Vagina (tissue), 2 donors: ENCODE results near the gene HLTF. TPM values are rescaled to one million over a fixed set of nuclear protein-coding genes. Genes with fewer than 3 reads are reported as not detected.

ENCODE experiments used
- DNase-seq, 2 donors: peaks; one replicate each; pipeline ENCODE4 v3.0.0-alpha.2; 2017; ENCODE audit errors: extremely low spot score in 2 of 2
- H3K27ac ChIP-seq: fragments of 200-600 bp; sonication (generic); one replicate; pipeline ENCODE4 v1.5.1; 2019
- H3K27me3 ChIP-seq: fragments of 200-600 bp; sonication (generic); one replicate; pipeline ENCODE4 v1.5.1; 2019
- H3K36me3 ChIP-seq, 2 donors: fragments of 200-600 bp; sonication (generic); one replicate each; pipeline ENCODE4 v1.5.1; 2017 to 2019
- H3K4me1 ChIP-seq: fragments of 200-600 bp; sonication (generic); one replicate; pipeline ENCODE4 v1.5.1; 2019
- H3K4me3 ChIP-seq, 2 donors: fragments of 200-600 bp; sonication (generic); 1 replicate in 1 of 2; 2 replicates in 1 of 2; pipeline ENCODE4 v1.5.1; 2016 to 2019
- H3K9me3 ChIP-seq: fragments of 200-600 bp; sonication (generic); one replicate; pipeline ENCODE4 v1.5.1; 2019
- CTCF ChIP-seq, 3 experiments: fragments of 450-650 bp in 2 of 3; fragments of 200-600 bp in 1 of 3; sonication (generic) in 1 of 3; IDR thresholded peaks; one replicate each; pipeline ENCODE4 v1.5.1; 2017 to 2019; ENCODE audit warnings: antibody characterized with exemption in 3 of 3, mild to moderate bottlenecking in 2 of 3, moderate library complexity in 2 of 3
- POLR2A ChIP-seq, 2 donors: fragments of 450-650 bp; IDR thresholded peaks; one replicate each; pipeline ENCODE4 v1.6.1; 2017; ENCODE audit warnings: antibody characterized with exemption in 2 of 2, mild to moderate bottlenecking in 2 of 2, moderate library complexity in 2 of 2
- POLR2AphosphoS5 ChIP-seq, 2 donors: sonication (generic); formaldehyde crosslinking; IDR thresholded peaks; one replicate each; pipeline ENCODE4 v1.9.0; 2017; ENCODE audit warnings: antibody characterized with exemption in 2 of 2, mild to moderate bottlenecking in 2 of 2, low read depth in 1 of 2; ENCODE audit not compliant: insufficient read depth in 1 of 2
- intact Hi-C: fragments of 100-400 bp; cut with DNase I; formaldehyde crosslinking; loops from one replicate; pipeline ENCODE4 v1.15.1; 2023
- total RNA-seq: library from RNA; depleted of rRNA; stranded (reverse); fragments of >200 nt; gene quantifications from one replicate; pipeline ENCODE4 v1.2.3, GENCODE V29; 2016

HLTF gene
- total RNA-seq, 1 donor from 2014 or later, result 27.0 TPM

GRCh38 chr3:149055575-149055974, 30.8 kb downstream of the HLTF start:
- intact Hi-C loops, result no loop called here
- Histone ChIP-seq H3K4me3 (no peak overlapping the region), H3K9me3 (no peaks in the 10 kb centered on the region), H3K4me1 (no peaks in the 10 kb centered on the region), H3K27me3 (no peaks in the 10 kb centered on the region), H3K27ac (no peak overlapping the region), H3K36me3 (peaks cover 0 to 20% of the 10 kb centered on the region in 2 donors)
- no peak for DNase-seq
- TF ChIP-seq POLR2AphosphoS5 (IDR thresholded peaks at IDR 0.05; ENCODE audit: insufficient read depth in 1 of 2, low read depth in 1 of 2) (no peak), CTCF (IDR thresholded peaks at IDR 0.05) (no peak), POLR2A (IDR thresholded peaks at IDR 0.05) (no peak)

- TF ChIP-seq CTCF (IDR thresholded peaks at IDR 0.05), result no peak
- TF ChIP-seq POLR2AphosphoS5 (IDR thresholded peaks at IDR 0.05; ENCODE audit: insufficient read depth in 1 of 2, low read depth in 1 of 2), result no peak
- no peak for TF ChIP-seq POLR2A (IDR thresholded peaks at IDR 0.05)
- intact Hi-C loops, result no loop called here
- Histone ChIP-seq H3K4me3 (no peak overlapping the region), H3K4me1 (no peaks in the 10 kb centered on the region), H3K9me3 (no peaks in the 10 kb centered on the region), H3K27me3 (no peaks in the 10 kb centered on the region), H3K27ac (no peak overlapping the region), H3K36me3 (peaks cover 0 to 32% of the 10 kb centered on the region in 2 donors)
- DNase-seq, result no peak
Observed at GRCh38 chr3:149044339-149045083, 41.8 kb downstream of the HLTF start.

DNA sequence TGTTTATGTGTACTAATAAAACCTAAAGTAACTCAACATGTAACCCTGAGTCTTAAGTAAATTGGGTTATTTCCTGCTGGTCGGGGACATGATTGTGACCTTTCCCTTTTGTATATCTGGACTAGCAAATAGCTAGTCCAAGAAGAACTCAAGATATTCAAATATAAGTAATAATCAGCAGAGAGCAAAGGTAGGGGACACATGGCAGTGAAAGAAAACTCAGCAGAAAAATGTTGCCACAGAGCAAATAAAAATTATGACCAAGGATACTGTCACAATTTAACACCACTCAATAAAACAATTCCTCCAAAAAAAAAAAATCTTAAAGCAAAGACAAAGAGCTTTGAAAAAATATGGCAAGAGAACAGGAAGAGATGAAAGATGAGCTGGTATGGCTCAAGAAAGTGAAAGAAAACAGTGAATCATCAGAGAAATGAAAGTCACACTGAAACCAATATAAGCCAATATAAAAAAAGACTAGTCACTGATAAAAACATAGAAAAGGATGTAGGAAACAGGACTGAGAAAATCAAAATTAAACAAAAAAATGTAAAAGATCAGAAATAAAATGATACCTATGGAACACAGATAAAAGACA, 43.4 kb downstream of the HLTF start:
- Histone ChIP-seq H3K9me3 (no peaks in the 10 kb centered on the region), H3K27me3 (no peaks in the 10 kb centered on the region), H3K4me3 (no peak overlapping the region), H3K27ac (no peak overlapping the region), H3K4me1 (no peaks in the 10 kb centered on the region), H3K36me3 (peaks cover 0 to 43% of the 10 kb centered on the region in 2 donors)
- intact Hi-C loops, result no loop called here
- TF ChIP-seq POLR2AphosphoS5 (IDR thresholded peaks at IDR 0.05; ENCODE audit: insufficient read depth in 1 of 2, low read depth in 1 of 2), result no peak
- TF ChIP-seq CTCF (IDR thresholded peaks at IDR 0.05), result no peak
- TF ChIP-seq POLR2A (IDR thresholded peaks at IDR 0.05), result no peak
- DNase-seq, result no peak

DNA sequence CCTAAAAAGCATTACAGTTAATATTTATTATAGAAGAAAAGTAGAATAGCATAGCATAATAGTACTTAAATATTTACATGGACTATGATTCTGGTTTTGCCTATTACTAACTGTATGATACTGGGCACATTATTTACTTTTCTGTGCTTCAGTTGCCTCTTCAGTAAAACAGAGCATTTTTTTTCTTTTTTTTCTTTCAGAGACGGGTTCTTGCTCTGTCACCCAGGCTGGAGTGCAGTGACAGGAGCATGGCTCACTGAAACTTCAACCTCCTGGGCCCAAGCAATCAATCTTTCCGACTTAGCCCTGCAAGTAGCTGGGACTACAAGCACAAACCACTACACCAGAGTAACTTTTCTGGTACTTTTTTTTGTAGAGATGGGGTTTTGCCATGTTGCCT, 48.0 kb downstream of the HLTF start:
- no peaks in the 10 kb centered on the region for H3K27me3 ChIP-seq
- no peak overlapping the region for H3K4me3 ChIP-seq
- no peaks in the 10 kb centered on the region for H3K4me1 ChIP-seq
- no peak for DNase-seq
- TF ChIP-seq POLR2AphosphoS5 (IDR thresholded peaks at IDR 0.05; ENCODE audit: insufficient read depth in 1 of 2, low read depth in 1 of 2), result no peak
- no peak for TF ChIP-seq POLR2A (IDR thresholded peaks at IDR 0.05)
- no peak for TF ChIP-seq CTCF (IDR thresholded peaks at IDR 0.05)
- no peak overlapping the region for H3K27ac ChIP-seq
- H3K9me3 ChIP-seq, result no peaks in the 10 kb centered on the region
- intact Hi-C loops, result no loop called here
- H3K36me3 ChIP-seq, result peaks cover 0 to 35% of the 10 kb centered on the region in 2 donors

DNA sequence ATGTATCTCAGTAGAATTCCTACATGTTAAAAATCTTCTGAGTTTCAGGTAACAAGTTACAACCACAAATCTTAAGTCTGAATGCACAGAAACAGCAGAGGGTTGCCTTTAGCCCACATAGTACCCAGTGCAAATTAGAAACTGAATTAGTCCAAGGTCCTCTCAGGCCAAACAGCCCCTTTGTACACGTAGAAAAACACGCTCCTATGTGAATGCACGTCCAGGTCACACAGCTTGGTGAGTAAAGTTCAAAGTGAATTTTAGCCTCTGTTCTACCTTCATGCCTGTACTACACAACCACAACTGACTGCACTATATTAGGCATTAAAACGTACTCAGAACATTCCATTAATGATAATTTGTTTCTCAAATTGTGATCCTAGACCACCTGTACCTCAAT, 48.6 kb downstream of the HLTF start:
- DNase-seq, result no peak
- intact Hi-C loops, result no loop called here
- Histone ChIP-seq H3K27me3 (no peaks in the 10 kb centered on the region), H3K4me1 (no peaks in the 10 kb centered on the region), H3K9me3 (no peaks in the 10 kb centered on the region), H3K36me3 (peaks cover 0 to 35% of the 10 kb centered on the region in 2 donors), H3K4me3 (no peak overlapping the region), H3K27ac (no peak overlapping the region)
- TF ChIP-seq POLR2AphosphoS5 (IDR thresholded peaks at IDR 0.05; ENCODE audit: insufficient read depth in 1 of 2, low read depth in 1 of 2), result no peak
- no peak for TF ChIP-seq CTCF (IDR thresholded peaks at IDR 0.05)
- no peak for TF ChIP-seq POLR2A (IDR thresholded peaks at IDR 0.05)
